Right ventricle myocardium superior (tissue), 1 donor: ENCODE results near the gene SLC7A4. TPM values are rescaled to one million over a fixed set of nuclear protein-coding genes. Genes with fewer than 3 reads are reported as not detected.

Experiments
- ATAC-seq: fragments of 200-7000 bp; cut with Tn5 transposase; one replicate; pipeline ENCODE4 v1.9.1; 2020; ENCODE audit warnings: mild to moderate bottlenecking; ENCODE audit not compliant: poor library complexity
- DNase-seq: peaks from one replicate; pipeline ENCODE4 v3.0.0-alpha.2; 2020
- intact Hi-C: fragments of 100-400 bp; cut with DNase I; formaldehyde crosslinking; loops from one replicate; pipeline ENCODE4 v1.11.2; 2022
- total RNA-seq: library from RNA; stranded (reverse); fragmentation: NEBNext Ultra II Directional; extraction: Animal tissue kit (Norgen Biotek cat#: 25700); gene quantifications from one replicate; pipeline ENCODE4 v1.2.1, GENCODE V29; 2021
- donor health status: DM: no; HTN: yes; CAD: no; lungs with severe emphysema.

SLC7A4 gene
- total RNA-seq, 1 donor from 2014 or later, result 0.16 TPM

GRCh38 chr22:21028277-21029251 lies 3.8 kb downstream of the SLC7A4 start:
- ATAC-seq, result no peak
- no peak for DNase-seq
- intact Hi-C loops, result no loop called here

- DNase-seq (peak; percentile 72), ATAC-seq (peak; percentile 72)
- intact Hi-C loops, result no loop called here
Observed at GRCh38 chr22:21026783-21027692, 5.3 kb downstream of the SLC7A4 start.

GRCh38 chr22:21025763-21026755 lies 6.3 kb downstream of the SLC7A4 start:
- no peak for DNase-seq
- ATAC-seq, result no peak
- intact Hi-C loops, result no loop called here

- ATAC-seq (no peak), DNase-seq (no peak)
- intact Hi-C loops, result no loop called here
Observed at GRCh38 chr22:21025266-21025665, 7.1 kb downstream of the SLC7A4 start.

GRCh38 chr22:21022955-21023614 lies 9.3 kb downstream of the SLC7A4 start:
- intact Hi-C loops, result no loop called here
- DNase-seq (no peak), ATAC-seq (no peak)

GRCh38 chr22:21022507-21022906 lies 9.9 kb downstream of the SLC7A4 start:
- DNase-seq, result no peak
- intact Hi-C loops, result no loop called here

GRCh38 chr22:21020802-21021429 lies 11.4 kb downstream of the SLC7A4 start:
- intact Hi-C loops, result no loop called here
- ATAC-seq (no peak), DNase-seq (no peak)

More at GRCh38 chr22:21022507-21022906, 9.9 kb downstream of the SLC7A4 start:
- no peak for ATAC-seq

- ATAC-seq (no peak), DNase-seq (no peak)
- intact Hi-C loops, result no loop called here
Observed at GRCh38 chr22:21018314-21018713, 14.0 kb downstream of the SLC7A4 start.

GRCh38 chr22:21016644-21017420 lies 15.5 kb downstream of the SLC7A4 start:
- ATAC-seq (no peak), DNase-seq (no peak)
- intact Hi-C loops, result no loop called here

- ATAC-seq (no peak), DNase-seq (no peak)
- intact Hi-C loops, result no loop called here
Observed at GRCh38 chr22:21015466-21016006, 16.8 kb downstream of the SLC7A4 start.

- intact Hi-C loops, result no loop called here
- ATAC-seq (peak; percentile 73), DNase-seq (peak; percentile 72)
Observed at GRCh38 chr22:21014726-21015465, 17.5 kb downstream of the SLC7A4 start, which contains the start of gene P2RX6. TSS of gene P2RX6 (plus strand) at chr22:21015165. CDS start at chr22:21015175, 10 bp downstream.

- intact Hi-C loops, result no loop called here
- DNase-seq (peak; percentile 95), ATAC-seq (peak; percentile 97)
Observed at GRCh38 chr22:21014202-21014725, 18.1 kb downstream of the SLC7A4 start.

- intact Hi-C loops, result no loop called here
- no peak for DNase-seq
- no peak for ATAC-seq
Observed at GRCh38 chr22:21013657-21014201, 18.6 kb downstream of the SLC7A4 start.

- no peak for ATAC-seq
- intact Hi-C loops, result no loop called here
- DNase-seq, result no peak
Observed at GRCh38 chr22:21012446-21013407, 19.6 kb downstream of the SLC7A4 start.
